ENCODE results near the gene CNST. TPM values are rescaled to one million over a fixed set of nuclear protein-coding genes. Genes with fewer than 3 reads are reported as not detected.

Gene CNST
- total and polyA plus RNA-seq, 2 of the 13 experiments (the other 11 are each of a cell fraction or from before 2014, with no cell fraction given) = 6.3 to 12.4 TPM

- no peak for TF ChIP-seq ZNF550 (CRISPR knock-in tag; IDR thresholded peaks at IDR 0.05; ENCODE audit: borderline replicate concordance)
- no peak for TF ChIP-seq NCOA1 (CRISPR knock-in tag; IDR thresholded peaks at IDR 0.05)
Observed at GRCh38 chr1:246629030-246629429, 62.8 kb downstream of the CNST start (continued).

- no peak overlapping the region for H2AFZ ChIP-seq (ENCODE audit: low read length)
- H3K9me3 ChIP-seq (ENCODE audit: low read length) = no peaks in the 10 kb centered on the region
- H3K27me3 ChIP-seq (ENCODE audit: control insufficient read depth in 1 of 2, insufficient read depth in 2 of 2, low read length in 2 of 2) = no peaks in the 10 kb centered on the region
- FAIRE-seq (no peak), DNase-seq (ENCODE audit: low spot score) (no peak), ATAC-seq (no peak)
- H3K9ac ChIP-seq (ENCODE audit: insufficient read depth, low read depth, low read length) = no peak overlapping the region
- in situ Hi-C loops (cut with HindIII; ENCODE audit: extremely low pct_ligation_motif_present, low pct_unique_long_range_greater_than_20kb) (no loop called here), intact Hi-C loops (cut with micrococcal nuclease; ENCODE audit: unreplicated experiment) (no loop called here)
- H4K20me1 ChIP-seq (ENCODE audit: insufficient read depth, low read length) = no peaks in the 10 kb centered on the region
- WGBS (ENCODE audit: low lambda C conversion rate) = 97% methylated on average over 5 of the region's 5 CpGs
- H3K79me2 ChIP-seq (ENCODE audit: insufficient read depth, low read length) = no peaks in the 10 kb centered on the region
- ChIA-PET POLR2A (no interaction called here), CTCF (ENCODE audit: low intra/inter-chr PET ratio, low total read pairs) (no interaction called here)
- no TSS peak for BruUV-seq (replicated peaks)
- H3K4me2 ChIP-seq (ENCODE audit: low read depth, low read length) = no peak overlapping the region
- H3K36me3 ChIP-seq (replicated peaks in 1 of 2; ENCODE audit: control insufficient read depth in 1 of 2, insufficient read depth in 2 of 2, low read length in 2 of 2) = peaks cover 3 to 18% of the 10 kb centered on the region in 2 experiments; a peak in 2 of 5 replicates
- H3K27ac ChIP-seq (ENCODE audit: extremely low read length, insufficient read depth, low read length) = no peak overlapping the region
- no peak overlapping the region for H3K4me3 ChIP-seq (replicated peaks in 1 of 3; ENCODE audit: insufficient read depth in 1 of 3, low read depth in 2 of 3, low read length in 3 of 3)
- no peaks in the 10 kb centered on the region for H3K4me1 ChIP-seq (ENCODE audit: insufficient read depth, low read length)
- no peak for TF ChIP-seq ZMAT3 (CRISPR knock-in tag; conservative IDR thresholded peaks at IDR 0.05)
- no peak for TF ChIP-seq ZNF180 (CRISPR knock-in tag; IDR thresholded peaks at IDR 0.05; ENCODE audit: borderline replicate concordance, low read depth)
- TF ChIP-seq MTA1 (CRISPR knock-in tag; IDR thresholded peaks at IDR 0.05; ENCODE audit: borderline replicate concordance) = no peak
- TF ChIP-seq SCMH1 (CRISPR knock-in tag; IDR thresholded peaks at IDR 0.05; ENCODE audit: borderline replicate concordance) = no peak
- TF ChIP-seq IRX3 (CRISPR knock-in tag; IDR thresholded peaks at IDR 0.05; ENCODE audit: borderline replicate concordance, low read depth) = no peak
- TF ChIP-seq RNF219 (CRISPR knock-in tag; IDR thresholded peaks at IDR 0.05) = no peak
- TF ChIP-seq HNRNPH1 (optimal IDR thresholded peaks at IDR 0.05; ENCODE audit: low read depth, low read length) = no peak
- TF ChIP-seq MAFG (CRISPR knock-in tag; IDR thresholded peaks at IDR 0.05) = no peak
- TF ChIP-seq ZBTB7A (CRISPR knock-in tag; IDR thresholded peaks at IDR 0.05) = no peak
- no peak for TF ChIP-seq FOXK1 (CRISPR knock-in tag; IDR thresholded peaks at IDR 0.05; ENCODE audit: borderline replicate concordance, low read depth)
- no peak for TF ChIP-seq ZNF878 (CRISPR knock-in tag; IDR thresholded peaks at IDR 0.05)
- TF ChIP-seq RXRB (CRISPR knock-in tag; IDR thresholded peaks at IDR 0.05; ENCODE audit: borderline replicate concordance) = no peak
- no peak for TF ChIP-seq RELA (CRISPR knock-in tag; IDR thresholded peaks at IDR 0.05)
- no peak for TF ChIP-seq POLR2G (IDR thresholded peaks at IDR 0.05; ENCODE audit: low read depth, low read length)
- TF ChIP-seq RAD21 (CRISPR knock-in tag; IDR thresholded peaks at IDR 0.05) = no peak
- TF ChIP-seq ZNF800 (CRISPR knock-in tag; IDR thresholded peaks at IDR 0.05) = no peak
- TF ChIP-seq ZNF740 (CRISPR knock-in tag; IDR thresholded peaks at IDR 0.05) = no peak
- no peak for TF ChIP-seq REL (CRISPR knock-in tag; conservative IDR thresholded peaks at IDR 0.05)
- TF ChIP-seq FLYWCH1 (CRISPR knock-in tag; IDR thresholded peaks at IDR 0.05) = no peak
Observed at GRCh38 chr1:246629976-246630375, 63.7 kb downstream of the CNST start.

Measured in HepG2 (cell line).